ENCODE measurements around the gene PRKCH. TPM values are rescaled to one million over a fixed set of nuclear protein-coding genes. Genes with fewer than 3 reads are reported as not detected.

Gene PRKCH
- total RNA-seq, 1 experiment from 2014 or later = 5.2 TPM

DNA sequence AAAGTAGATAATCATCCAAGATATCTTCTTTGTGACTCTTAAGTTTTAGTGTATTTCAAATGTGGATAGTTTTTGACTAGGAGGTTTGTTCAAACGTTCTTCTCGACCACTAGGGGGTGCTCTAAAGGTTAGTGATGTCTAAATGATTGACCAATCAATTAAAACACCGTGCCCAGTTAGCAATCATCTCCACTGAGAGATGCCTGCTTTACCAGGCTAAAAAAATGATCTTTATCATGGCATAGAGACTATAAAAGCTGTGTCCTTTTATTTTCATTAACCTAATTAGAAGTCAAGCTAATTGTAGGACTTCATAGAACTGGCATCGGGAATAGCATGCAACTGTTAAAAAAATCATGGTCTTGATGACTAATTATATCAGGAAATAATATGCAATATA is 153.9 kb downstream of the PRKCH start:
- no peaks in the 10 kb centered on the region for H3K79me1 ChIP-seq (ENCODE audit: insufficient read depth, low read depth, low read length, poor library complexity, severe bottlenecking)
- WGBS (ENCODE audit: extremely low coverage, insufficient read length, low lambda C conversion rate) = no CpG with 5 or more reads among the region's 4 CpGs
- H3K9ac ChIP-seq (ENCODE audit: extremely low read depth, insufficient read length, low read length) = no peak overlapping the region
- no peak overlapping the region for H2BK15ac ChIP-seq (ENCODE audit: low read depth, low read length)
- no peaks in the 10 kb centered on the region; the same call in 1 of the 2 replicates for H3K27me3 Mint-ChIP-seq (ENCODE audit: low read depth)
- no peak overlapping the region for H3K56ac ChIP-seq (ENCODE audit: insufficient read length, low read depth, low read length)
- no peak overlapping the region for H2BK120ac ChIP-seq (ENCODE audit: low read depth, low read length, poor library complexity, severe bottlenecking)
- H3K23ac ChIP-seq (ENCODE audit: insufficient read length, low read depth, low read length) = no peak overlapping the region
- H4K8ac ChIP-seq (replicated peaks; ENCODE audit: insufficient read length, low read depth, low read length) = no peak overlapping the region
- no peaks in the 10 kb centered on the region for H3K36me3 Mint-ChIP-seq (ENCODE audit: insufficient read depth in 1 of 3, low read depth in 3 of 3)
- H3K27ac Mint-ChIP-seq = no peak overlapping the region
- H3K9me3 Mint-ChIP-seq = no peaks in the 10 kb centered on the region
- H4K20me1 ChIP-seq (ENCODE audit: control insufficient read depth, insufficient read depth, insufficient read length) = no peaks in the 10 kb centered on the region
- no peak overlapping the region for H3K4ac ChIP-seq (ENCODE audit: low read depth, low read length)
- no peak overlapping the region for H2BK20ac ChIP-seq (ENCODE audit: low read depth, low read length, poor library complexity, severe bottlenecking)
- no peak overlapping the region for H4K5ac ChIP-seq (ENCODE audit: insufficient read length, low read depth, low read length)
- no peak overlapping the region for H4K91ac ChIP-seq (ENCODE audit: insufficient read length, low read depth, low read length)
- no peaks in the 10 kb centered on the region for H3K27me3 ChIP-seq (ENCODE audit: insufficient read depth, low read length)
- no peaks in the 10 kb centered on the region for H3K9me3 ChIP-seq (ENCODE audit: control insufficient read depth, low read depth, low read length)
- no peak overlapping the region for H2BK5ac ChIP-seq (ENCODE audit: insufficient read length, low read length)
- no peak overlapping the region for H3K14ac ChIP-seq (ENCODE audit: insufficient read depth, low read length)
- DNase-seq = no peak
- peaks cover 5% of the 10 kb centered on the region; the same call in 1 of the 2 replicates for H3K4me1 ChIP-seq (ENCODE audit: insufficient read depth, low read length)
- H3K79me2 ChIP-seq (ENCODE audit: insufficient read depth, low read length) = no peaks in the 10 kb centered on the region
- H3K4me3 Mint-ChIP-seq = no peak overlapping the region
- no peaks in the 10 kb centered on the region for H3K23me2 ChIP-seq (ENCODE audit: insufficient read length, low read depth, low read length, poor library complexity, severe bottlenecking)
- no peak overlapping the region for H3K18ac ChIP-seq (ENCODE audit: insufficient read length, low read depth, low read length)
- H2BK12ac ChIP-seq (ENCODE audit: insufficient read length, low read depth, low read length) = no peak overlapping the region
- no peak overlapping the region for H3K27ac ChIP-seq (ENCODE audit: insufficient read length, low read depth, low read length)
- TF ChIP-seq CTCF (conservative IDR thresholded peaks at IDR 0.05) = peak; percentile 85
- no peak overlapping the region for H3K4me2 ChIP-seq (ENCODE audit: insufficient read depth, insufficient read length, low read length)
- H2AK5ac ChIP-seq (ENCODE audit: insufficient read length, low read length) = no peak overlapping the region
- no peak overlapping the region for H2AFZ ChIP-seq (ENCODE audit: low read length)
- peaks cover 45 to 57% of the 10 kb centered on the region in 2 experiments for H3K4me1 Mint-ChIP-seq
- H3T11ph ChIP-seq (ENCODE audit: low read length) = no peak overlapping the region
